Breast epithelium (tissue), 4 donors: ENCODE results near the gene INHBB. TPM values are rescaled to one million over a fixed set of nuclear protein-coding genes. Genes with fewer than 3 reads are reported as not detected.

Source experiments
- DNase-seq, 2 donors: peaks; one replicate each; pipeline ENCODE4 v3.0.0-alpha.2; 2019; ENCODE audit warnings: low spot score in 2 of 2
- H3K27ac ChIP-seq, 2 donors: fragments of 200-600 bp; sonication (generic) in 1 of 2; one replicate each; pipeline ENCODE4 v1.5.1; 2016 to 2019; ENCODE audit warnings: mild to moderate bottlenecking in 1 of 2
- H3K27me3 ChIP-seq, 2 donors: fragments of 200-600 bp; sonication (generic) in 1 of 2; one replicate each; pipeline versions ENCODE4 v1.5.1 to v1.6.0; 2017 to 2019; ENCODE audit warnings: control low read depth in 1 of 2, mild to moderate bottlenecking in 1 of 2
- H3K36me3 ChIP-seq: fragments of 200-600 bp; one replicate; pipeline ENCODE4 v1.5.1; 2019
- H3K4me1 ChIP-seq, 2 donors: fragments of 200-600 bp; sonication (generic); one replicate each; pipeline ENCODE4 v1.5.1; 2016 to 2019; ENCODE audit warnings: control low read depth in 1 of 2
- H3K4me3 ChIP-seq, 3 donors: fragments of 200-600 bp; sonication (generic); 1 replicate in 2 of 3; 2 replicates in 1 of 3; pipeline ENCODE4 v1.5.1; 2016 to 2019; ENCODE audit warnings: mild to moderate bottlenecking in 3 of 3, moderate library complexity in 2 of 3
- H3K9me3 ChIP-seq, 2 donors: fragments of 200-600 bp; sonication (generic) in 1 of 2; one replicate each; pipeline ENCODE4 v1.5.1; 2016 to 2019; ENCODE audit warnings: control low read depth in 1 of 2
- CTCF ChIP-seq, 3 donors: fragments of 450-650 bp; IDR thresholded peaks; one replicate each; pipeline ENCODE4 v1.5.1; 2016 to 2017; ENCODE audit warnings: antibody characterized with exemption in 3 of 3, mild to moderate bottlenecking in 3 of 3, moderate library complexity in 3 of 3
- POLR2A ChIP-seq: fragments of 450-650 bp; IDR thresholded peaks from one replicate; pipeline ENCODE4 v1.6.1; 2016; ENCODE audit warnings: antibody characterized with exemption, mild to moderate bottlenecking, moderate library complexity
- POLR2AphosphoS5 ChIP-seq, 3 donors: sonication (generic); formaldehyde crosslinking; IDR thresholded peaks; one replicate each; pipeline ENCODE4 v1.6.1; 2017; ENCODE audit warnings: antibody characterized with exemption in 3 of 3
- intact Hi-C: fragments of 100-400 bp; cut with DNase I; formaldehyde crosslinking; loops from one replicate; pipeline ENCODE4 v1.15.1; 2023; ENCODE audit warnings: low total_unique reads
- total RNA-seq, 3 donors: library from RNA; depleted of rRNA; stranded (reverse); fragments of >200 nt; gene quantifications; one replicate each; pipeline ENCODE4 v1.1.0, GENCODE V29; 2016

The INHBB gene
- total RNA-seq, 3 donors from 2014 or later = 35.0 to 60.6 (median 42.3) TPM

DNA sequence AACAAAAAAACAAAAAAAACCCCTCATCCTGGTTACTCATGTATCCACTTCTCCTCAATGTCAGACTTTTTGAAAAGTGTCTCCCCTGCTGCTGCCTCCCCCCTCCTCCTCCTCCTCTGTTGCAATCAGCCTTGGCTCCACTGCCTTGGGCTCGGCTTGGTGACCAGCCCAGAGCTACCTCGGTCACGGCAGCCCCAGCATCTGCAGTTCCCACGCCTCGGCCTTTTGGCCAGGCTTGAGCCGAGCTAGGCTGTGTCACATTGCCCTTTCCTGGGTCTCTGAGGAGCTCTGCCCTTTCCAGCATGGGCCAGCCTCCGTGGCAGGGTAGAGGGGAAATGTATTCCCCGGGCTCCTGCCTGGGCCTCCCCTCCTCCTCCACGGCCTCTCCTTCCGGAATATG is 22.7 kb upstream of the INHBB start:
- peak overlapping the region in 1 of 3 donors; percentile 19 for H3K4me3 ChIP-seq
- no peaks in the 10 kb centered on the region for H3K9me3 ChIP-seq
- peak in 1 of 2 donors; percentile 59 for DNase-seq
- H3K27ac ChIP-seq = peak overlapping the region; percentile 68 to 80
- TF ChIP-seq POLR2AphosphoS5 (IDR thresholded peaks at IDR 0.05) (peak in 1 of 3 donors; percentile 71), CTCF (IDR thresholded peaks at IDR 0.05) (no peak)
- H3K4me1 ChIP-seq = peaks cover 12 to 23% of the 10 kb centered on the region in 2 donors
- H3K36me3 ChIP-seq = no peaks in the 10 kb centered on the region
- peaks cover 0 to 3% of the 10 kb centered on the region in 2 donors for H3K27me3 ChIP-seq
- intact Hi-C loops = no loop called here

DNA sequence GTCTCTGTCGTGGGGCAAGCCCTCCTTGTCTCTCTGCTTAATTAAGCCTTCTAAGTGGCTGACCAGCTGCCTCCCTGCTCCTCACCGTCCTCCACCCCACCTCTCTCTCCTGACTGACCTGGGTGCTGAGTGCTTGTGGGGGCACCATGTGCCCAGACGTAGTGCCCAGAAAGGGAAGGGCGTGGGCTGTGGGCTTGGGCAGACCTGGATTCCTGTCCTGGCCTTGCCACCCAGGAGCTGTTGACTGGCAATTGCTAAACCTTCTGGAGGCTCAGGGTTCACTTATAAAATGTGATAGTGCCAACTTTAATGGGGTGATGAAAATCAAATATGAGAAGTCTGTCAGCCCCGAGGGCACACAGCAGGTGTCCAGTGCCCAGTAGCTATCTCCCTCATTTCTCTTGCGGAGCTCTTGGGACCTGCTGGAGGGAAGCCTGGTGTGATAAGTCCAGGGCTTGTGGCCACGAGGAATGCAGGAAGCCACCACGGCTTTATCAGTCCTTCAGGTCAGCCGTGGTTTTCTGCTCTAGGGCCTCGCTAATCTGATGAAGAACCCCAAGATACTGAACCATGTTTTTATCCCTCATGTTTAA is 22.0 kb upstream of the INHBB start:
- no peaks in the 10 kb centered on the region for H3K36me3 ChIP-seq
- peaks cover 10 to 18% of the 10 kb centered on the region in 2 donors for H3K4me1 ChIP-seq
- no peak for TF ChIP-seq CTCF (IDR thresholded peaks at IDR 0.05)
- TF ChIP-seq POLR2A = no peak
- TF ChIP-seq POLR2AphosphoS5 (IDR thresholded peaks at IDR 0.05) = no peak
- H3K27me3 ChIP-seq = peaks cover 0 to 3% of the 10 kb centered on the region in 2 donors
- H3K27ac ChIP-seq = peak overlapping the region; percentile 68 to 80
- DNase-seq = no peak
- intact Hi-C loops = no loop called here
- H3K9me3 ChIP-seq = no peaks in the 10 kb centered on the region
- no peak overlapping the region for H3K4me3 ChIP-seq

DNA sequence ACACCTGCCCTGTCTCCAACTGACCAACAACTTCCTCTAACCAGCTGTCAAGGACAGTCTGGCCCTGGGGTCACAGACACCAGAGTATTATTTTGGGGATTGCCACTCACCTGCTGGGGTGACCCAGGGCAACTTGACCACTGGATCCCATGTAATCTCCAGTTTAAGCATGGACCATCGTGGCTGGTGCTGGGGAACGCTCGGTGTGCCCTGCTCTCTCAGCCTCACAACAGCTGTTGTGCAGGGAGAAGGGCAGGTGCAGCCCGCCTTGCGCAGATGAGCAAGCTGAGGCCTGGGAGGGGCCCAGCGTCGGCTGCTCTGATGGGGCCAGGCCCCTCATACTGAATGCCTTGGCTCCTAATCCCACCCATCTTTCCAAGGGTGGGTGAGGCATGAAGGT is 21.0 kb upstream of the INHBB start:
- Histone ChIP-seq H3K36me3 (no peaks in the 10 kb centered on the region), H3K4me1 (peaks cover 5 to 10% of the 10 kb centered on the region in 2 donors), H3K27me3 (no peaks in the 10 kb centered on the region), H3K9me3 (no peaks in the 10 kb centered on the region), H3K4me3 (no peak overlapping the region), H3K27ac (no peak overlapping the region)
- intact Hi-C loops = no loop called here
- TF ChIP-seq CTCF (IDR thresholded peaks at IDR 0.05) (no peak), POLR2A (no peak), POLR2AphosphoS5 (IDR thresholded peaks at IDR 0.05) (no peak)
- no peak for DNase-seq

- intact Hi-C loops = no loop called here
- TF ChIP-seq POLR2A (no peak), POLR2AphosphoS5 (IDR thresholded peaks at IDR 0.05) (no peak), CTCF (IDR thresholded peaks at IDR 0.05) (no peak)
Measured at GRCh38 chr2:120326066-120326465, 19.9 kb upstream of the INHBB start.

DNA sequence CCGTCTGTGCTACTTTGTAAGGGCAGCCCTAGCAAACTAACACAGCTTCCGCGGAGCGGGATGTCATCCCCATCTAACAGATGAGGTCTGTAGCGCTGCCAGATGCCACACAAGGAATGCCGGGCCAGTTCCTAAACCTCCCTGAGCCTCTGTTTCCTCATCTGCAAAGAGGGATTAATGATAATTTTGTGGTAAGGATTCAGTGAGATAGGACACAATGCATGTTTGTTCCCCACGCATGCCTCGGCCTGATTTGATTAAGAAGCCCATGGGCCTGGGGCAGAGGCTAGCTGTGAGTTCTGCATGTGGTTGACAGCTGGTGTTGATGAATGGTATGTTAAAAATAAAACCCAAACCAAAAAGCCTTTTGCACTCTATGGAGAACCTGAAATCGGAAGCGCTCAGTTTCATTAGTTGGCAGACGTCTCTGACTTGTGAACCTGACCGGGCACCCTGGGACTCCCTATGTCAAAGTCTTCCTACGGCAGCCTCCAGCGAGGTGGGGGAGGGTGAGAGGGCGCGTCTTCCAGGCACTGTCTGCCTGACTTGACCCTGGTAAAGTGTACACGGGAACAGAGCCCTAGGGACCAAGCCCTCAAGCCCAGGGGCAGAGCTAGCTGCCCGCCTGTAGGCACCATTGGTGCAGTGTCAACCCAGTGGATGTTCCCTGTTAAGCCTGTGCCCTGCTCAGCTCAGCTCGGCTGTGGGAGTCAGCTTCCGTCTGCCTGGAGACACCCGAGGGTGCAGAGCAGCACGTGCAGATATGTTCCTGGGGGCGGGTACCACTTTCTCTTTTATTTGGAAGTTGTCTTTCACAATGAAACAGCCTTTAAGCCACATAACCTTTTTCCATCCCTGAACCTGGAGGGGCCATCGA is 14.8 kb upstream of the INHBB start:
- no peak for TF ChIP-seq CTCF (IDR thresholded peaks at IDR 0.05)
- no peak for TF ChIP-seq POLR2AphosphoS5 (IDR thresholded peaks at IDR 0.05)
- TF ChIP-seq POLR2A = no peak
- no peaks in the 10 kb centered on the region for H3K9me3 ChIP-seq
- H3K27ac ChIP-seq = peak overlapping the region in 1 of 2 donors; percentile 12
- no peaks in the 10 kb centered on the region for H3K36me3 ChIP-seq
- no peaks in the 10 kb centered on the region for H3K27me3 ChIP-seq
- no peak for DNase-seq
- intact Hi-C loops = no loop called here
- no peaks in the 10 kb centered on the region for H3K4me1 ChIP-seq
- H3K4me3 ChIP-seq = no peak overlapping the region

More at GRCh38 chr2:120326066-120326465, 19.9 kb upstream of the INHBB start:
- H3K4me3 ChIP-seq = no peak overlapping the region
- H3K27ac ChIP-seq = no peak overlapping the region
- H3K4me1 ChIP-seq = peaks cover 5 to 10% of the 10 kb centered on the region in 2 donors
- no peaks in the 10 kb centered on the region for H3K27me3 ChIP-seq
- no peaks in the 10 kb centered on the region for H3K36me3 ChIP-seq
- no peaks in the 10 kb centered on the region for H3K9me3 ChIP-seq
- DNase-seq = no peak
